ENCODE results near the gene CCT7.
"Not testable (repeated sequence)": the region's sequence is repeated elsewhere in the genome, so short reads cannot be mapped to it uniquely, and the experiment has no call there.

CCT7 gene

DNA sequence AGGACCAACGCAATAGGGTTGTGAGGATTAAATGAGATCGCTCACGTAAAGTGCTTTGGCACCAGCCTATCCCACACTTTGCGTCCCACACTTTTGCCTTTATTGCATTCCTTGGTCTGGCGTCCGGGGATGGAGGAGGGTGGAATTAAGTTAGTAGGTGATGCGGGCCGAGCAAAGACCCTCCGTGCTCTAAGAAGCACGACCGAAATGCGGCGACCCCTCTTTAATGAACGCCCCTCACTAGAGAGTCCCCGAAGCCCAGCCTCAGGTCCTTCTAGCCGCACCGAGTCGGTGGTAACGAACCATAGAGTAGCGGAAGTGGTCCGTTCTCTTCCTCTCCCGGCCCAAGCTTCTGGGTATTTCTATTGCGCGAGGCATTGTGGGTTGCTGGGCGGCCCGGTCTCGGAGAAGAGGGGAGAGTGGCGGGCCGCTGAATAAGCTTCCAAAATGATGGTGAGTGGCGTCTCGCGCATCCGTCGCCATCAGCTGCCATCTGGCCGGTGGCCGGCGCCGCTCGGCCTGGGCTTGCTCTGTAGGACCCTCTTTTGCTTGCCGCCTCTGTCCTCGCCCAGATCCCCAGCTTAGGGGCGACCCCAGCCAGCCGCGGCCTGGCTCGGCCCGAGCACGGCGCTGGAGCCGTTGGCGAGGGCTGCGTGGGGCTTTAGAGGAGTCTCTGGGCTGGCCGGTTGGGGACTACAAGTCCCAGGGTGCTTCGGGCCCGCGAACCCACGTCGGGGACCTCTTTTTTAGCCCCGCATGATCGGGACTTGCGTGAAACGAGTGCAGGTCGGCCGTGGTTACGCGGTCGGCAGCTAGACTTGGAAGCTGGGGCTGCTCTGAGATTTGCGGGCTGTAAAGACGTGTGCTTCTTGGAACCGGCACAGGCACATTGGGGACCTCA is at the start of gene CCT7:
Gene CCT7 (plus strand): TSS at position 377 of the 901 bp plus-strand sequence. CDS start 71 bp downstream, at position 448.
- DNase-seq = peak; percentile 88

GRCh38 chr2:73185965-73186364 is 48.1 kb upstream of the CCT7 start:
- no peak for DNase-seq

- no peak for DNase-seq
Observed at GRCh38 chr2:73187549-73187948, 46.6 kb upstream of the CCT7 start.

- no peak for DNase-seq
Observed at GRCh38 chr2:73197579-73197978, 36.5 kb upstream of the CCT7 start.

DNA sequence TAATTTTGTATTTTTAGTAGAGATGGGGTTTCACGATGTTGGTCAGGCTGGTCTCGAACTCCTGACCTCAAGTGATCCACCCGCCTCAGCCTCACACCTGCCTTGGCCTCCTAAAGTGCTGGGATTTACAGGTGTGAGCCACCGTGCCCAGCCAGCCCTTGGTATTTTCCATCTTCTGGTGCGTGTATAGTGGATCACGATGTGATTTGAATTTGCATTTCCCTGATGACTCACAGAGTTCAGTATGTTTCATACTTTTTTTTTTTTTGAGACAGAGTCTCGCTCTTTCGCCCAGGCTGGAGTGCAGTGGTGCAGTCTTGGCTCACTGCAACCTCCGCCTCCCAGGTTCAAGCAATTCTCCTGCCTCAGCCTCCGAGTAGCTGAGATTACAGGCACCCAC is 33.8 kb upstream of the CCT7 start:
- not testable (repeated sequence) for DNase-seq

GRCh38 chr2:73202156-73203054 is 31.7 kb upstream of the CCT7 start, which contains the start of gene NOTO:
Gene NOTO, plus strand, starts transcription at chr2:73202574. Its CDS starts 93 bp downstream, at chr2:73202667.
- peak; percentile 27 for DNase-seq

GRCh38 chr2:73203055-73203681 is 30.9 kb upstream of the CCT7 start:
- peak; percentile 16 for DNase-seq

- DNase-seq = no peak
Observed at GRCh38 chr2:73205611-73206010, 28.5 kb upstream of the CCT7 start.

DNA sequence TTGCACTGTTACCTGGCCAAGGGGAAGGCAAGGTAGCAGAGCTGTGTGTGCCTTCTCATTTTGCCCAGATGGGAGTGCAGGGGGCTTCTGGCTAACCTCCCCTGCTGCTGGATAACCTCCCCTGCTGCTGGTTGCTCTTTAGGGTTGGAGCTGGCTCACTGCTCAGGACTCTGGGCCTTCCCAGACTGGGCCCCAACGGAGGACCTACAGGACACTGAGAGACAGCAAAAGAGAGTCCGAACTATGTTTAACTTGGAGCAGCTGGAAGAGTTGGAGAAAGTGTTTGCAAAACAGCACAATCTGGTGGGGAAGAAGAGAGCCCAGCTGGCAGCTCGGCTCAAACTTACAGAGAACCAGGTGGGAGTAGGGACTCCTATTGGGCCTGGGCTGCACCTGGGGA is 25.9 kb upstream of the CCT7 start:
- no peak for DNase-seq

DNA sequence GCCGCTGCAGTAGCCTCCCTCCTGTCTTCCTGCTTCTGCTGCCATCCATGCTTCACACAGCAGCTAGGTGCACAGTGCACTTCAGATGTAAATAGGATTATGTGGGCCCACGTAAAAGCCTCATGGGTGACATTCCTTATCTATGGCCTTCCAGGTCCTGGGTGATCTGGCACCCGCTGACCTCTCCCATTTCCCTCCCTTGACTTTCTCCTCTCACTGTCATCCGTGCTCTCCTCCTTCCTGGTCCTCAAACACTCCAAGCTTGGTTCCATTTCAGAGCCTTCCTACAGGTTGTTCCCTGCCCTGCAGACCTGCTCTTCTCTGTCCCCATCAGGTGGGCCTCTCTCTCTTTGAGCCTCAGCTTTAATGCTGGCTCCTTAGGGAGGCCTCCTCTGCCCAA is 24.1 kb upstream of the CCT7 start:
- no peak for DNase-seq

DNA sequence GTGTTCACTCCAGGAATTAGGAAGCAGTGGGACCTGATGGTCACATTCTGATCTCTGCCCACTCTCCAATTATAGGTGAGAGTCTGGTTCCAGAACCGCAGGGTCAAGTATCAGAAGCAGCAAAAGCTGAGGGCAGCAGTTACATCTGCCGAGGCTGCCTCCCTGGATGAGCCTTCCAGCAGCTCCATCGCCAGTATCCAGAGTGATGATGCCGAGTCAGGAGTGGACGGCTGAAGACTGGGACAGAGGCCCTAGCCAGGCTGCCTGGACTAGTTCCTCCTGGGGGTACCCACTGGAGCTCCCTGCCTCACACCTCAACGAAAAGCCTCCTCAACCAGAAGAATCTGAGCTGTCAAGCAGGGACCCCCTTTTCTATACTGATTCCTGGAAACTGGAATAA is 23.4 kb upstream of the CCT7 start:
- DNase-seq = no peak

- DNase-seq = no peak
Observed at GRCh38 chr2:73212098-73212447, 22.0 kb upstream of the CCT7 start.

GRCh38 chr2:73212448-73213176 is 21.5 kb upstream of the CCT7 start:
- peak; percentile 85 for DNase-seq

- peak; percentile 95 for DNase-seq
Observed at GRCh38 chr2:73214120-73215035, 19.7 kb upstream of the CCT7 start, which contains the start of gene SMYD5. Gene SMYD5, plus strand, starts transcription at chr2:73214245. Its CDS starts 22 bp downstream, at chr2:73214267.

- no peak for DNase-seq
Observed at GRCh38 chr2:73215254-73215653, 18.9 kb upstream of the CCT7 start.

GRCh38 chr2:73217160-73217559 is 16.9 kb upstream of the CCT7 start:
- no peak for DNase-seq

- no peak for DNase-seq
Observed at GRCh38 chr2:73217826-73218225, 16.3 kb upstream of the CCT7 start.

DNA sequence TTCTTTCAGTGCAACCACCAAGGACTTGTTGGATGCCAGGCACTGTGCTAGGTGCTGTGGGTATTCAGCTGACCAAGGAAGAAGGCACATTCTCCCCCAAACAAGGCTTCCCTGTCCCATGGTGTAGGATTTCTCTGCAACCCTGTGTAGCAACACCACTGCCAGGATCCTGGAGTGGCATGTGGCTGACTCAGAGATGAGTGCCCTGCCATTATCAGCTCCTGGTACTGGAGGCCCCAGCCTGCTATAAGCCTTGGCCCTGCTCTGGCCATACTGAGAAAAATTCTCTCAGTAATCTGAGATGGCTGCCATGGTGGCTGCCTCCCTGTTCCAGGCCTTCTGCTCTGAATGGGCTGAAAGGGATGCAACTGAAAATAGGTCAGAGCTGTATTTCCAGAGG is 15.8 kb upstream of the CCT7 start:
- no peak for DNase-seq

- no peak for DNase-seq
Observed at GRCh38 chr2:73223821-73224220, 10.3 kb upstream of the CCT7 start.

GRCh38 chr2:73225513-73226360 is 8.4 kb upstream of the CCT7 start:
- no peak for DNase-seq

Data from stimulated activated CD4-positive, alpha-beta T cell treated with anti-CD3 and anti-CD28 coated beads, Interleukin-15, amount 100 ng/mL, for 24 hours (primary cell).